GM18511 (cell line): Measurements from ENCODE around the gene CTSA.

Source experiments
- ATAC-seq: cut with Tn5 transposase; IDR thresholded peaks from one replicate; pipeline ENCODE4 v1.9.1; 2021; ENCODE audit warnings: mild to moderate bottlenecking, moderate library complexity; ENCODE audit not compliant: unreplicated experiment

The CTSA gene

DNA sequence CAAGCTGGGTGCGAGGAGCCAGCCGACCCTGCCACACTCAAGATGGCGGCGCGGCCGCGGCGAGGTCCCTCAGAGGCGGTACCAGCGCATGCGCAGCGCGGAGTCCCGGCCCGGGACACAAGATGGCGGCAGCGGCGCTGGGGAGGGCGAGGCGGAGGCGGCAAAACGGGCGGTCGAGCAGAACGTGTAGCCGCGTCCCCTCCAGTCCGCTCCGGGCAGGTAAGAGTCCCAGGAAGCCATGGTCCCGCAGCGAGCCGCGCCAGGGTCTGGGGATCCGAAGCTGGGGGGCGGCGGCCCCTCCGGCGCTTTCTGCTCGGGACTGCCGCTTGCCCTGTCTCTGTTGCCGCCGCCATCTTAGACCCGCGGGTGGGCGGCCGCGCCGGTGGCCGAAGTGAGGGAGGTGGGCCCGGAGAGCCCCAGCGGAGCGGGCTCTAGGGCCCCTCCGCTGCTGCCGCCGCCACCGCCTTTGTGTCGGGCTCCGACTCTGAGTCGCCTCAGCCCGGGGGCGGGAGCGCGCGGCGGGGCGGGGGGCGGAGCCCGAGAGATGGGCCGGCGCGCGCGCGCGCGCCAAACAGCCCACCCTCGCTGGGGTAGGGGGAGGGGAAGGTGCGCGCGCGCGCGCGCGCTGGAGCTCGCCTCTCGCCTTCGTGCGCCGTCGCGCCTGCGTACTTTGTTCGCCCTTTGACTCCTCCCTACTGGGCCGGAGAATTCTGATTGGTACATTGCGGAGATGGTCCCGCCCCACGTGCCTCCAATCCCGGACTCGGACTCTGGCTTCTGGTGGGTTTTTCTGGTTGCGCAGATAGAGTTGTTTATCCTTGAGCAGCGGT, 43.7 kb downstream of the CTSA start, which contains the start of gene PCIF1:
PCIF1 (plus strand) TSS at position 98 of the 830 bp plus-strand sequence. CDS start 4,317 bp downstream, outside the sequence.
- peak; percentile 81 for ATAC-seq

DNA sequence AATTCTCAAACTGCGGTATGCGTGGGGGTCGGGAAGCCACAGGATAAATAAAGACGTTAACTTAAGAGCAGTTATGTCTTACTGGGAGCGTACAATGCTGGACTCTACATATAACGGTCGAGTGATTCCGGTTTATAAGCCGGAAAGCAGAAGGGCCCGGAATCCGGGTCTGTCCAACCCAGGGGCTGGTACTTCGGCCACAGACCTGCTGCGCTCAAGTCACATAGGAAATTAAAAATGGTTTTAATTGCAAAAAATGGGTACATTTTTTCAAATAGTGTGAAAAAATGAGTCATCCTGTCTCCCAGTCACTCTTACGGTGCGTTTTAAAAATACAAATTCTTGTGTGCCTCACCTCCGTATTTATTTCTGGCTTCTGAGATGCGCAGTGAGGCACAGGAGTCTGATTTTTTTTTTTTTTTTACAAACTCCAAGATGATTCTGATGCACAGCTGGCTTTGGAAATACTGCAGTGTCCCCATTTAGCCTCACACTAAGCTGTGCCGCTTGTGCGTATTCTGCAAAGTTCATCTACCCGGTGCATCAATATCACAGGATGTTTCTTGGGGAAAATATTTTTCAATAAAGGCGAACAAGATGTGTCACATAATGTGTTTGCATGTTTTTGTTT, 44.4 kb downstream of the CTSA start:
- ATAC-seq, result peak; percentile 21

DNA sequence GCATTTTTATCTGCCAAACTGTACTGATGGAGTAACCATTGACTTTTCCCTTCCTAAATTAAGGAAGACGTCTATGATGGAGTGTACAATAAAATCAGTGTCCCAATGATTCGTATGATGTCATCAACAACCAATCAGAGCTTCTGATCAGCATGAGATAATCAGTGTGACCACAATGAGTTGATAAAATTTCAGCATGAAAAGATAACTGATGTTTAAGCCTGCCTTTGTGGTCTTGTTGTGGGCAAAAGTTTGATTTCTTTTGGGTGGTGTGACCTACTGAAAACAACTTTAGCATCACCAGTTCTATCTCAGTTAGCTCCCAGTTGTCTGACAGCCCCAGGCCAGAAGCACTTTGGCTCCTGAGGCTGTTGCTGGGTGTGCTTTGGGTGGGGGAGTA, 46.6 kb downstream of the CTSA start:
- ATAC-seq, result no peak

DNA sequence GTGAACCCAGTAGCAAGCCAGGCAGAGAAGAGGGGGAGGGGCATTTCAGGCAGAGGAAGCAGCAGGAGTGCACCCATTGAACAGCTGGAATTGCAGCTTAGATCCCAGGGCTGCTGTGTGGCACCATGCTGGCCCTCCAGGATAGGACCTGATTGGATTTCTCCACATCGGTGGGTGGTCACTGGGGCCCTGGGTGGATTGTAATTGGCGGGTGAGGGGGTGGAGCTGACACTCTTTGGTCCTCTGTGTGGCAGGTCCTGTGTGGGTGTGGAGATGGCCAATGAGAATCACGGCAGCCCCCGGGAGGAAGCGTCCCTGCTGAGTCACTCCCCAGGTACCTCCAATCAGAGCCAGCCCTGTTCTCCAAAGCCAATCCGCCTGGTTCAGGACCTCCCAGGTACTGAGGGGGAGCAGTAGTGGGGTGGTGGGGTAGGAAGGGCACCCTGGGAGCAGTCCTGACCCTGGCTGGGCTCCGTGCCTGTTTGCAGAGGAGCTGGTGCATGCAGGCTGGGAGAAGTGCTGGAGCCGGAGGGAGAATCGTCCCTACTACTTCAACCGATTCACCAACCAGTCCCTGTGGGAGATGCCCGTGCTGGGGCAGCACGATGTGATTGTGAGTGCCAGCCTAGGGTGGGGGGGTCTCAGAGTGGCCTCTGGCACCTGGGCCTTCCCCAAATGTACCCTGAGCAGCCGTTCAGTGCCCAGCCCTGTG, 47.7 kb downstream of the CTSA start:
- ATAC-seq, result no peak

DNA sequence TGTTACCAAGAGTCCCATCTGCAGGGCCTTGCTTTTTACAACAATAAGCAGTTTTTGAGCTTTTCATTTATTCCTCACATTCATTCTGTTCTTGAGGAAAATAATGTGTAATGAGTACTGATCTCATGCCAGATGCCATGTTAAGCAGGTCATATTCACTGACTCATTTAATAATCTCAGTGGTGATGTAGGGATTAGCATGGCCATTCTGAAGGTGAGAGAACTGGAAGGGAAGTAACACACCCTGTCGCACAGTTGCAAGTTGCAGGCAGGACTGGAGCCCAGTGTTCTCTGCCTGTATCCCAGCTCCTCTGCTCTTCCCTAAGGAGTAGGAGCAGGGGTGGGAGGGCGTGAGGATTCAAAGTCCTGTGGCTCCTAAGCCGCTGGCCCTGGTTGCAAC, 48.9 kb downstream of the CTSA start:
- no peak for ATAC-seq

DNA sequence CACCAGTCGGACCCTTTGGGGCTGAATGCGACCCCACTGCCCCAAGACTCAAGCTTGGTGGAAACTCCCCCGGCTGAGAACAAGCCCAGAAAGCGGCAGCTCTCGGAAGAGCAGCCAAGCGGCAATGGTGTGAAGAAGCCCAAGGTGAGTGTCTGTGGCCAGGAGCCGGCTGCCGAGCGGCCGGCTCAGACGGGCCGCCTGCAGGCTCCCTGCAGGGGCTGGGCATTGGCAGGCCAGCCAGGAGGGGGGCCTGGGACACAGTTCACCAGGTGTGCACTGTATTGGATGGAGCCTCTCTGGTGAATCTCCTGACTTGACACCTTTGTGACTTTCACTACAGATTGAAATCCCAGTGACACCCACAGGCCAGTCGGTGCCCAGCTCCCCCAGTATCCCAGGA, 49.3 kb downstream of the CTSA start:
- ATAC-seq, result no peak

DNA sequence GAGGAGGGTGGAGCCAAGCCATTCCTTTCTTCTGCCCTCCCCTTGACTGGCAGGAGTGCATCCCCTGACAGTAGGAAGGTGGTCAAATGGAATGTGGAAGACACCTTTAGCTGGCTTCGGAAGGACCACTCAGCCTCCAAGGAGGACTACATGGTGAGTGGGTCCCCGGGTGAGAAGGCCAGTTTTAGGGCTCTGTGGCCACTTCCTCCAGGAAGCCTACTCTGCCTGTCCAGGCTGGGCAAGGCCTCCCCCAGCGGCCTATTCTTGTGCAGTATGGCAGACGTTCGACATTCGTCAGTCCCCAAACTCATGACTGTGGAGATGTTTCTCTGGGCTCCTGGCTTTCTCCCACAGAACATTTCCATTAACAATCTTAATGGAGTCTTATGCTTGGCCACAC, 52.5 kb downstream of the CTSA start:
- ATAC-seq, result no peak

DNA sequence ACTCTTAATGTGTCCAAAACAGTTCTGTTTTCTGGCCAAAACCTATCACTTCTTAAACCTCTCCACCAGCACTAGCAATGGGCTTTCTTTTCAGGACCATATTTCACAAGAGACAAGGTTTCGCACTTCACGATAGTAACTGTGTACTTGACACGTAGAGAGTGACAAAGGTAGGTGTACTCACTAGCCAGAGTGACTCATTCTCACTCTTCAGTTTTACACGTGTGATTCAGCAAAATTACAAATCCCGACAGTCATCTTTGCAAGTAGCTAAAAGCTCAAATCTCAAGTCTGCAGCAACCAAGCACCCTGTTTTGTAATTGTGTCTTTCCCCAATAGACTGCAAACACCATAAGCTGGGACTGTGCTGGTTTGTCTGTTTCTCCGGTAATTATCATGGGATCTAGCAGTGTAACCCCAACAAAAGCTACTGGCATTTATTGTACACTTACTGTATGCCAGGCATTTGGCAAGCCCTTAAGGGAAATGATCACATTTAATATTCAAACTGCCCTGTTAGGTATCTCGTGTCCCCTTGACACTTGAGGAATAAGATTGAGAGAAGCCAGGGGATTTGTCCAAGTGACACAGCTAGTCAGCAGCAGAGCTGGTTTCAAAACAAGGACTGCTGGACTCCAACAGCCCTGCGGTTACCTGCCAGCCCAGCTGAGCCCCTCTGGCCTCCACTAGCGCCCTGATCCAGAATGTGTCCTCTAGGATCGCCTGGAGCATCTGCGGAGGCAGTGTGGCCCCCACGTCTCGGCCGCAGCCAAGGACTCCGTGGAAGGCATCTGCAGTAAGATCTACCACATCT, 53.2 kb downstream of the CTSA start:
- ATAC-seq, result no peak

DNA sequence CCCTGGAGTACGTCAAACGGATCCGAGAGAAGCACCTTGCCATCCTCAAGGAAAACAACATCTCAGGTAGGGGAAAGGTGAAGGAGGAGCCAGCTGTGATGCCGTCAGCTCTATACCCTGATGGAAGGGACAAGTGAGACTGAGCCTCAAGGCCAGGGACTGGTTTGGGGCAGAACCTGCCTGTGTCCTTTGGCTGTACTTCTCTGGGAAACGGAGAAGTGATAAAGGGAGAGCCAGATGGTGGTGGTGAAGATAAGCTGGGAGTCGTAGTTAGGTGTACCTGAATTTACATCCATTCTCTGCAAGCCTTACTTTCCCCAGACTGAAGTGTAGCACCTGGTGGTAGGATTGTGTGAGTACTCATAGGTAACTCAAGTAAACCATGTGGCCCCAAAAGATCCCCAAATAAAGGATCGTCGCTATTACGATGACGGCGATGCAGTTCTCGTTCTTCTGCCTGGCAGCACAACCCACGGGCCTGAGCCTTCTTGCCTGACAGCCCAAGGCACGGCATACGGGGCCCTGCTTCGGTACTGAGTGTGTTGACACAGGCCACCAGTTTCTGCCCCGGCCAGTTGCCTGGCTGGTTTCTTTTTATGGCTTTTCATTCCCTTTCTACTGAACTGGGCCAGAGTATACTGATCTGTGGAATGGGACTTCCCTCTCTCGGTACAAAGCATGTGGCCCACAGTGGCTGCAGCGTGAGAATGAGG, 54.0 kb downstream of the CTSA start:
- ATAC-seq, result no peak

DNA sequence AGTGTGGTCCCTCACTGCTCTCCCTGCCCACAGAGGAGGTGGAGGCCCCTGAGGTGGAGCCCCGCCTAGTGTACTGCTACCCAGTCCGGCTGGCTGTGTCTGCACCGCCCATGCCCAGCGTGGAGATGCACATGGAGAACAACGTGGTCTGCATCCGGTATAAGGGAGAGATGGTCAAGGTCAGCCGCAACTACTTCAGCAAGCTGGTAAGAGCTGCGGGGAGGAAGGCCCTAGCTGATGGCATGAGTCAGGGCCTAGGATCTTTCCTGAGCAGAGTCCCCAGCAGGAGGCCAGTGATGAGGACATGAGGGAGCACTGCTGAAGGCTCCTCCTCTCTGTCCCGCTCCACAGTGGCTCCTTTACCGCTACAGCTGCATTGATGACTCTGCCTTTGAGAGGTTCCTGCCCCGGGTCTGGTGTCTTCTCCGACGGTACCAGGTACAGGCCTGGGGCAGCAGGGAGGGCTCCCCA, 54.6 kb downstream of the CTSA start:
- no peak for ATAC-seq

DNA sequence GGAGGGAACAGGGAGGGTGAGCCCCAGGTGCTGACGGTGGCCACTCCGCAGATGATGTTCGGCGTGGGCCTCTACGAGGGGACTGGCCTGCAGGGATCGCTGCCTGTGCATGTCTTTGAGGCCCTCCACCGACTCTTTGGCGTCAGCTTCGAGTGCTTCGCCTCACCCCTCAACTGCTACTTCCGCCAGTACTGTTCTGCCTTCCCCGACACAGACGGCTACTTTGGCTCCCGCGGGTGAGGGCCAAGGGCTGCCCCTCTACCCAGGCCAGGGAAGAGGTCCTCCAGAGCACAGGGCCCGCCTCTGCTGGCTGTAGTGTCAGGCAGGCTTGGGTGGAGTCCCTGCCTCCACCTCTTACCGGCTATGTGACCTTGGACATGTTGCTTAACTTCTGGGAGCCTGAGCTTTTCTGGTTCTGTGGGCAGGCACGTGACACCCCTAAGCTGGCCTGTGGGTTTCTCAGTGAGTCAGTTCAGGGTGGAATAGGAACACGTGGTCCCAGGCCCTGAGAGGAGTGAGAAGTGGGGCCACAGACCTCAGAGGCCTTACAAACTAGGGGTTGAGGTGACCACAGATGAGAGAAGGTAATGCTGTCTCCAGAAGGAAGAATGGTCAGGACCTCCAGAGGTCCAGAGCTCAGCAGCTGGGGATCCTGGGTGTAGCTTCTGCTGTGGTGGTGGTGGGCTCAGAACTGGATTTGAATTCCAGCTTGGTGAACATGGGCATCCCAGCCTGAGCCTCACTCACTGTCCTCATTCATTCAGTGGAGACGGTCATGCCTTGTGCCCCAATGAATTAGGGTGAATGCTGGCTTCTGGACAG, 55.2 kb downstream of the CTSA start:
- peak; percentile 79 for ATAC-seq

DNA sequence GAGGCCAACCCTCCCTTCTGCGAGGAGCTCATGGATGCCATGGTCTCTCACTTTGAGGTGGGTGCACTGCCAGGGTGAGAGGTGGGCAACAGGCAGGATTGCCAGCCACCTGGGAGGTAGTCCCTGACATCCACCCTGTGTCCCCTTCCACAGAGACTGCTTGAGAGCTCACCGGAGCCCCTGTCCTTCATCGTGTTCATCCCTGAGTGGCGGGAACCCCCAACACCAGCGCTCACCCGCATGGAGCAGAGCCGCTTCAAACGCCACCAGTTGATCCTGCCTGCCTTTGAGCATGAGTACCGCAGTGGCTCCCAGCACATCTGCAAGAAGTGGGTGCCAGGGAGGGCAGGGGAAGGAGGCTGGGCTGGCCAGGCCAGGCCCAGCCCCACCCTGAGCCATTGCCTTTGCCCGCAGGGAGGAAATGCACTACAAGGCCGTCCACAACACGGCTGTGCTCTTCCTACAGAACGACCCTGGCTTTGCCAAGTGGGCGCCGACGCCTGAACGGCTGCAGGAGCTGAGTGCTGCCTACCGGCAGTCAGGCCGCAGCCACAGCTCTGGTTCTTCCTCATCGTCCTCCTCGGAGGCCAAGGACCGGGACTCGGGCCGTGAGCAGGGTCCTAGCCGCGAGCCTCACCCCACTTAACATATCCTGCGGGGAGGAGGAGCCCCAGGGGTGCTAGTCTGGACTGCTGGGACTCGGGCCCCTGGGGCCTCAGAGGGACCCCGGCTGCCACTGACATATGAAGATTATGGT, 56.2 kb downstream of the CTSA start:
- no peak for ATAC-seq

DNA sequence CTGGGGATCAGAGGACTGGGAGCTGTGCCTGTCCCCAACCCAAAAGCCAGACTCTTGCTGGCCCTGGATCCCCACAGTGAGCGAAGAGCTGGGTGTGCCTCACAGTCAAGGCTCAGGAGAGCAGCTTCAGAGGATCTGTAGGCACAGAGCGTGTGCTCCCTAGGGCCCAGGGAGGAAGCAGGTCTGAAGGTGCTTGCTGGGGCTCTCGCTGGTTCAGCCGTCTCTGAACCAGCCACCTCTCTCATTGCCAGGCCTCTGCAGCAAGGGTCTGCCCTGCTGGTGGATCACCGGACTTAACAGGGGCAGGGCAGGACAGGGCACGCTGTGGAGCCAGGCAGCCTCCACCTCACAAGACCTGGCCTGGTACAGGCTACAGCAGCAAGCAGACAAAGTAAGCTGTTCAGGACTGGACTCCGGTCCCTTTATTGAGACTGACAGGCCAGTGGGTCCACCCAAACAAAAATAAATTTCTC, 57.2 kb downstream of the CTSA start:
- ATAC-seq, result no peak
